GM19023 (cell line): ENCODE measurements around the gene HEG1.
"Not testable (repeated sequence)": the region's sequence is repeated elsewhere in the genome, so short reads cannot be mapped to it uniquely, and the experiment has no call there.

ENCODE experiments used
- ATAC-seq: cut with Tn5 transposase; IDR thresholded peaks from one replicate; pipeline ENCODE4 v1.9.1; 2021; ENCODE audit warnings: mild to moderate bottlenecking, moderate library complexity; ENCODE audit not compliant: unreplicated experiment

HEG1 gene

GRCh38 chr3:125055913-125056745, at the start of gene HEG1:
HEG1 (minus strand) TSS chr3:125055997; CDS start chr3:125055890, 107 bp downstream.
- ATAC-seq = peak; percentile 61

- no peak for ATAC-seq
Measured at GRCh38 chr3:125105116-125105515, 49.3 kb upstream of the HEG1 start.

DNA sequence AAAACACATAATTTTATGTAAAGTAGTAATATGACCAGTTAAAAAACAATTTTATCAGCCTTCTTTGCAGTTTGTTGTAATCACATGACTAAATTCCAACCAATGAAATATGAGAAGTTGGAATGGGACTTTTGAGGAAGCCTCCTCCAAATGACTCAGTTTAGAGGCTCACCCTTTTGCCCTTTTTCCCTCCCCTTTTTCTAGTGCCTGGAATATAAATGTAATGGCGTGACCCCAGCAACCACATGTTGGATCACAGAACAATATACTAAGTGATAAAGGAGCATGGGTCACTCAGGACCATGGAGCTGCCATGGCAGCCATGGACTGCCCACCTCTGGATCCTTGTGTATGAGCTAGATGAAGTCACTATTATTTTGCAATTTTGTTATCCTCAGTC, 48.8 kb upstream of the HEG1 start:
- ATAC-seq = no peak

GRCh38 chr3:125103406-125103805, 47.6 kb upstream of the HEG1 start:
- ATAC-seq = no peak

DNA sequence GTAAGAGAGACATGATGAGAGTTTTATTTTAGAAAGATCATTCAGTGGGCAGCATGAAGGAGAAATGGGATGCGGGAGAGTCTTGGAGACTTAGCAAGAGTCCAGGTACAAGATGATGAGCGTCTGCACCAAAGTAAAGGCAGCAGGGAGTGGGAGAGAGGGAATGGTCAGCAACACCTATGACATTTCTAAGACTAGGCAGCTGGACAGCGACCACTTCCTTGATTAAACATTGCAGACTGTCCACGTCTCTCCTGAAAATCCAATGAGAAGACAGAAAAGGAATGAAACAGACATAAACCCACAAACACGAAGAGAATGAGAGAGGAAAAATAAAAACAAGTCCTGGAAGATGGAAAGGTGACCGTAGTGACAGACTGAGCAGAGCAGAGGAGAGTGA, 46.7 kb upstream of the HEG1 start:
- no peak for ATAC-seq

DNA sequence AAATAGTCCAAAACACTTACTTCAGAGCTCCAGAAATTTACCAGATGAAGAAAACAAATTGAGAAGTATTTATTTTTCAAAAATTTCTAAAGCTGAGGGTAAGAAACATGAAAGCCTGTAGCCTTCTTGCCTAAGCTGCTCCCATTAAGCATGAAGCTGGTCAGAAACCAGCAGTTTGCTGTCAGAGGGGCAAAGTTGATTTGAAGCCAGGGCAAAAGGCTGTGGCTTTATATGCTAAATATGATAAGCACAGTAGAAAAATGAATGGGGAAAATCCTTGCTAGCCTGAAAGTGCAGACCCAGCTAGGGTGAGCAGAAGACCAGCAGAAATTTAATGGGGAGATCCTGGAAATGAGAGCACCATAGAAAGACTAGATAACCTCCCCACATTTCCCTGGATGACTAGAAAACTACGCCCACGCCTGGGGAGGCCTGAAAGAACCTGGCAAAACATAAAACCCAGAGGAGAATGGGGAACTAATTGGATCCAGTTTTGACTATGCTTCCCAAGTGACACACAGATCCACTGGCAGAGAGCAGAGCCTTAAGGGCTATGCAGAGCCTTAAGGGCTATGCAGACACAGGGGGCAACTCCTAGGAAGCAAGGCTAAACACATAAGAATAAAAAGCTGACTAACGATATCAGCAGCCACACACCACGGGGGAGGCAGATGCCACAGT, 43.0 kb upstream of the HEG1 start:
- no peak for ATAC-seq

DNA sequence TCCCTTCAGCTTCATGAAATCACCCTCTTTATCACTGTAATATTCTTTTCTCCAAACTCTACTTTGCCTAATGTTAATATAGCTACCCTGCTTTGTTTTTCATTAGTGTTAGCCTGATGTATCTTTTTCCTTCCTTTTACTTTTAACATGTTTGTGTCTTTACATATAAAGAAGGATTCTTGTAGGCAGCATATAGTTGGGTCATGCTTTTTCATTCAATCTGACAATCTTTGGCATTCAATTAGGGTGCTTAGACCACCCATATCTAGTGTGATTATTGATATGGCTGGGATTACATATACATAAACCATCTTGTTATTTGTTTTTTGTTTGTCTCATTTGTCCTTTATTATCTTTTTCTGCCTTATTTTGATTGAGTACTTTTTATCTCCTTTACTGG, 34.9 kb upstream of the HEG1 start:
- no peak for ATAC-seq

DNA sequence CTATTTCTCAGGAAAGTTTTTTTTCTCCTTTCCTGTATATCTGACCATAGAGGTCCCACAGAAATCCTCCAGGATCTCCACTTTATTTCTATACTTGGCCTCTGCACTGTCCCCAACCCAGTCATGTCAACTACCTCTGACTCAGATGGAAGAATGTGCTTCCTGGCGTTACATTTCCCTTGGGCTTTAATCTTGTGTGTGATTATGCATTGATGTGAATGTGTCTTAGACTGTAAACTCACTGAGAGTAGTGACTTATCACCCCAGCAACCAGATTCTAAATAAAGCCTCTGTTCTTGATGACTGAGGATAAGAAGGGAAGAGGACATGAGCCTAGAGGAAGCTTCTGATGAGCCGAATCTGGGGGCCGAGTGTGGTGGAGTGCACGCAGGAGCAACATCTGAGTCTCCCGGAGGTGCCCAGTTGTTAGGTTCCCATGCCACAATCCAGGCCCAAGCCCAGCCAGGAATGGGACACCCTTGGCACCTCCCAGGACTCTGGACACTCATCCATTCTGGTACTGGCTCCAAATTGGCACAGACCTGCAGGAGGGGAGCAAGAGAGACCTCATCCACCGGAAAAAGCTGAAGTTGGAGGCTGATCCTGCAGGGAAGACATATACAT, 32.1 kb upstream of the HEG1 start:
- no peak for ATAC-seq

DNA sequence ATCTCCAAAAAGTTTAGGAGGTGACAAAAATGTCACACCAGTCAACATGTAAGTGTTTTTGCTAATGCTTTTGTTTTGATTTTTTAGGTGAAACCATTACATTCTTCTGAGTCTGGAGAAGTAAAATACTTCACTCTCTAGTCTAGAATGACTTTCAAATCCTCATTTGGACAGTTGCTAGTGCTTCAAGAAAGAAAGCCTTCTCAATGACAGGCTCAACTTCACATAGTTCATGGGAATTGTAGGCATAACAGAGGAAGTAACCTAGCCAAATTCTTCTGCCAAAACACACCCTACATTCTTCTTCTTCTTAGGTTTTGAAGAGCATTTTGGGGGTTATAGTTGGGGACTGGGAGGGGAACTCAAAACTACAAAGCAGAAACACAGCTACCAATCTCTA, 29.4 kb upstream of the HEG1 start:
- ATAC-seq = no peak

DNA sequence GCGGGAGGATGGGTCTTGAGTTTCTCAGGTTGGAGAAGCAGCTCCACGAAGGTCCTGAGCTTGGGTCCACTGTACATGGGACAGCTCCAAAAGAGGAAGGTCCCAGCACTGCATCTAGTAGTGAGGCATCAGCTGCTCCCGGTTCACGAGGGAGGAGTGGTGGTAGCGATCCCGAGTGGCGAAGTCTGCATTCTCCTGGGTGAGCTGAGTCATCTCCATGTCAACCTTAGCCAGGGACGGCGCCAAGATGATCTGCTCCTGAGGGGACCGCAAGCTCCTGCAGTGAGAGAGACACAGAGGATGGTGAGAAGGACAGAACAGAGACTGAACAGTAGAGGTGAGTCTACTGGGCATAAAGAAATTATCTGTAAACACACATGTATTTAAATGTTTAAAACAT, 28.0 kb upstream of the HEG1 start:
- ATAC-seq = no peak

DNA sequence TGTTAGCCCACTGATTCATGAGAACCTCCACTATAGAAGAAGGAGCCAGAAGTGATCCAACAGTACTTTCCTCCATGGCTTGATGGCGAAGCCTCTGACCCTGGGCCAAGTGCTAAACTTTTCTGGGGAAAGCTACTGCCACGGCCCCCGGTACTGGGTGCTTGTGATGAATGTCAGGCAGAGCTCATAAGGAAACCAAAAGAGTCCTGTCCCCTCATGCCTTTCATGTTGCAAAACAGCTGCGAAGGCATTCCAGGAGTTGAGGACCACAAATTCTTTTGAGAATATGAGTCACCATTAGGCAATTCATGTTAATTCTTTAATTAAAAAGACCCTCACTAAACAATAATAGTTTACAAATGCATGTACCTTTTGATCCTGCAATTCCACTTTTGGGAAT, 26.5 kb upstream of the HEG1 start:
- ATAC-seq = not testable (repeated sequence)

DNA sequence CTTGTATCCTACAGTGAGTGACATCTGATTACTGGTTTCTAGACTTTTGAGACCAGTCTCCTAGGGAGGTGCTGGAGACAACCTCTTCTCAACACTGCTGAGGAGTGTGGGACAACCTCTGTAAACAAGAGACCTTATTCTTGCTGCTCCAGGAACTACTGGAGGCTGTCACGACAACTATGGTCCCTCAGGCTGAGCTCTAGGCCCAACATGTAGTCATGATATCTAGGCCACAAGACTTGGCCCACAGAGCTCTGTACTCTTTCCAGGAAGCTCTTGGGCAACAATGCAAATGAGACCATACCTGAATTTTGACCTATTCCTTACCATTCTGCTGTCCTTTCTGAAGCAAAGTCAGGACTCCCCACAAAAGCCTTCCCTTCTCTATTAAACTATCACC, 24.3 kb upstream of the HEG1 start:
- ATAC-seq = no peak

- ATAC-seq = no peak
Measured at GRCh38 chr3:125079675-125080045, 23.9 kb upstream of the HEG1 start.

DNA sequence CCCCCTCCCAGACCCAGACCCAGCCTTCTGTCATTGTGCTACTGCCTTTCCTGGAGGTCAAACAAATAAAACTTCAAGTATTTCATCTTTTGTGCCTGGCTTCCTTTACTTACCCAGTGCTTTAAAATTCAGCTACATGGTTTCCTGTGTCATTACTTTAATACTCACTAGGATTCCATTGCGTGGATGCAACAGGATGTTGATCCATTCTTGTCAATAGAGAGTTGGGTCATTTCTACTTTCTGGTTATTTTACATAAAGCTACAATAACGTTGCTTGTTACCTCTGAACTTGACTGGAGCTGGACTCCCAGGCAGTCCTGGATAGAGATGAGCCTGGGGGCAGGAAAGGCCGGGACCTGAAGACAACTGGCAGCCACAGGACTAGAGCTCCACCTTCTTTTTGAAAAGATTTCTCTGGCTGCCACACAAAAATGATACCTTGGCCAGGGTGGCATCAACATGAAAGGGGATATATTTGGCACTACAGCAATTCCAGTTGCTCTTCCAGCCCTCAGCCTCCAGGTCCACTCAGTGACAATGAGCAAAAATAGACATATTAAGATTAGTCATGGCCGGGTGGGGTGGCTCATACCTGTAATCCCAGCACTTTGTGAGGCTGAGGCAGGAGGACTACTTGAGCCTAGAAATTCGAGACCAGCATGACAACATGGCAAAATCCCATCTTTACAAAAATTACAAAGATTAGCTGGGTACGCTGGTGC, 23.3 kb upstream of the HEG1 start:
- no peak for ATAC-seq

GRCh38 chr3:125077864-125078263, 22.1 kb upstream of the HEG1 start:
- no peak for ATAC-seq

- ATAC-seq = no peak
Measured at GRCh38 chr3:125076464-125076863, 20.7 kb upstream of the HEG1 start.

DNA sequence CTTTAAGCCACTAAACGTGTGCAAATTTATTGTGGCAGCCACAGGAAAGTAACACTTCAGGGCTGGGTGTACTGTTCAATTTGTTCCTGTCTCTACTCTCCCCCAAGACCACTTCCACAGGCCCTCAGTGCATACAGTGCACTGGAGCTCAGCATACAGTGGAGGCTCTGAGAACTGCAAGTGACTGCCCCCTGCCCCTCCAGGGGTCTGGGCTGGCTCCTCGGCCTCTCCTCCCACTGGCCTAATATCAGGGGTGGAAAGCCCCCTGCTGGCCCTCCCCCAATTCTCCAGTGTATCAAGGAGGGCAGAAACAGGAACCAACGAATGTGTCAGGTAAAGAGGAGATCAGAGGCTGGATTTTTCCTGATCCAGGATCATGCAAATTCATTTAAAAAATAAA, 19.9 kb upstream of the HEG1 start:
- ATAC-seq = no peak

DNA sequence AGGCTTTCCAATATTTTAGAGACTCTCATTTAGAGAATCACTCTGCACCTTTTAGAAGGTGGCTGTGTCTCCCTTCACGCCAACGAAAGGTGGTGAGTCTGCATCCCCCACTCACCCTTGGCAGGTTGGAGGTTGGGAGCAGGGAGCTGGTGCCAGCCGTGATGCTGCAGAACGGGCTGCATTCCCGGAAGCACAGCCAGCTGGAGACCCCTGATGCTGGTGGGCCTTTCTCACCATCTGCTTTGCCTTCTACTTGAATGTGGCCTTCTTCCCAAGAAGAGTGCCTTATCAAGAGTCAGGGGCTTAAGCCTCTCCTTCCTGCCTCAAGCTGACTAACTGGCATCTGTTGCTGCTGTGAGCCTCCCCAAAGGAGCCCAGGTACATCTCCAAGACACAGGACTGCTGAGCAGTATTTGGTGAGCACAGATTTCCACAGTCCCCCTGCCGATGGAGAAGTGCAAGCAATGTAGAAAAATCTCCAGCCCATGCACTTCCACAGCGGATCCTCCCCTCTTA, 17.7 kb upstream of the HEG1 start:
- no peak for ATAC-seq

DNA sequence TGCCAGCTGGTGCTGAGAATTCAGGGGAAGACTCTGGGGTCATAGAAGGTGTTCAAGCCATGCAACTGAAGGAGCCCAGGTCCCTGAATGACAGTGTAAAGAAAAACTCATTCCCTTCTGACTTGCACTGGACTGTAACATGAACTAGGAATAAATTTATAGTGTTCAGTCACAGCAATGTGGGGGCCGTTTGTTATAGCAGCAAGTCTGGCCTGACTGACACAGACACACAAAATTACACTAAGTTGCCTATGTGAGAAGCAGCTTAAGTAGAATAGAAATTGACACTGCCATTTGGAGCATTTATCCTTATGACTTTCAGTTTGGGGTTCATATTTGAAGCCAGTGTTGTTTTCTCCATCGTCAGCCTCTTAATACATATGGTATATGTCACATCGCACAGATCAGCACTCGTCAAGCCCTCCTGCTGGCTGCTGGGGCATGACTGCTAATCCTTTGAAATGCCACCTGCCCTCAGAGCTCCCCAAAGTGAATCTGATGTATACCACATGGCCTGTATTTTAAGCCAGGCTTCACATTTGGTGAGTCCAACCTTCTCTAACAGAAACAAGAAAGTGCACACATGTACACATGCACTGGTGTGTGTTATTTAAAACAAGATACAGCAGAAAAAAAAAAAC, 17.1 kb upstream of the HEG1 start:
- ATAC-seq = no peak

DNA sequence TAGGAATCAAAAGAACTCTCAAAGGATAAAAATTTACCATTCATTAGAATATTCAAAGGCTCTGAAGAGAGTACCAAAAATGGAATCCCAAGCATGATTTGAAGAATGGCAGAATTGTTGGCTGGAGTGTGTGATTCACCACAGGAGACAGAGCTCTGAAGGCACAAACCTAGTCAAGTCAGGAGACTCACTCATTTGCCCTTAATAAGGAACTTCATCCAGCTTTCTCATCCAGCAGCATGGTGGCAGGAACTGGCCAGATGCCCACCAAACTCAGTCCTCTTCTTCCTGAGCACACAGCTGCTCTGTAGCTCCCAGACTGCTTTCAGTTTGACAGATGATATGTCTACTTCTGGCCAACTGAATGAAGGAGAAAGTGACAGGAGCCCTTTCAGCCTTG, 16.5 kb upstream of the HEG1 start:
- ATAC-seq = no peak
